CD4-positive, alpha-beta T cell treated with Interleukin-4 for 4 hours (primary cell): ENCODE measurements around the gene NFIC.
"Not testable (repeated sequence)": the region's sequence is repeated elsewhere in the genome, so short reads cannot be mapped to it uniquely, and the experiment has no call there.

Experiments
- DNase-seq: peaks from one replicate; pipeline ENCODE4 v3.0.0-alpha.2; 2020

Gene NFIC

DNA sequence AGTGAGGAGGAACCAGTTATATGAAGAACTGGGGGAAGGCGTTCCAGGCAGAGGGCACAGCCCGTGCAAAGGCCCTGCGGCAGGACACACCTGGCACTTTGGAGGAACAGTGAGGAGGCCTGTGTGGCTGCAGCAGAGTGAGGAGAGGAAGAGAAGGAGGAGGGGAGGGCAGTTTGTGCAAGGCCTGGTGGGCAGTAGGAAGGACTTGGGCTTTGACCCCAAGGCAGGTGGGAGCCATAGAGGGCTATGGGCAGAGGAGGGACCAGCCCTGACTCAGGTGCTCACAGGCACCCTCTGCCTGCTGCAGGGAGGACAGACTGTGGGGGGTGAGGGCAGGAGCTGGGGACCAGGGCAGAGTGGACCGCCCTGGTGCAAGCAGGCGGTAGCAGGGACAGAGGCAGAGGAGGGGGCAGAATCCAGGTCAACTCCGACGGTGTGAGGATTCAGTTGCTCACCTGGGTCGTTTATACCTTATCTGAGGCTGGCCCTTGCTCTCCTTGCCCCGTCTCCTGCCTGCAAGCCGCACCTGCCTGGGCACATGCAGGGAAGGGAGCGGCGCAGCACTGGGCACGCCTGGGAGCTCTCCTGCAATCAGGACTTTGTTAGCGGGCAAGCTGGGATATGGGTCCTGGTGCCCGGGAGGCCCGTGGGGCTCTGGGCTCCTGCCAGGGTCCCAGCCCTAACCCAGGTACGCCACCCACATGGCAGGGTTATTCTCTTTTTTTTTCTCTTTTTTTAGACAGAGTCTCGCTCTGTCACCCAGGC is 34.8 kb downstream of the NFIC start:
- no peak for DNase-seq

DNA sequence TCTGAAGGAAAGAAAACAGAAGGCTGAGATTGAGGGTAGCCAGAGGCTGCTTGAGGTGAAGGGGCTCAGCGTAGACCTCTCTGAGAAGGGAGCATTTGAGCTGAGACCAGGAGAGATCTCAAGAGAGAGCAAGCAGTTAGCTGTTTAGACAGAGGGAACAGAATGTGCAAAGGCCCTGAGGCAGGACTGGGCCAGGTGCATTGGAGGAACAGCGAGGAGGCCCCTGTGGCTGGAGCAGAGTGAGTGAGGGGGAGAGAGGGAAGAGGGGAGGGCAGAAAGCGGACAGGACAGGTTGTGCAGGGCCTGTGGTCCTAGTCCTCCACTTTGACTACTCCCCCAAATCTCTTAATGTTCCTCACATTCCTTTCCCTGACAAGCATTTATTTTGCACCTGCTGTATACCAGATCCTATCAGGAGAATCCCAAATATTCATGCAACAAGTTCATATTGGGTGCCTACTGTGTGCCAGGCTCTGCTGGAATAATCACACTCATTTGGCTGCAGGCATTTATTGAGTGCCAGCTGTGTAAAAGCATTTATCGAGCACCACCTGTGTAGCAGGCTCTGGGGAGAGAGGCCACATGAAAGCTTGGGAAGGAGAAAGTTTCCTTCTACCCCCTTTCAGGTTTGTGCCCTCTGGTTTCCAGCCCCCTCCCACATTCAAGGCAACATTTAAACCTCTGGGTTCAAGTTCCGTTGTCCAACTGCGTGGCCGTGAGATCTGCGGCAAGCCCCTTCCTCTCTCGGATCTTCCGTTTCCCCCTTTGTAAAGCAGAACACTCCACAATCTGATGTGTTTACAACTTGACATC is 36.5 kb downstream of the NFIC start:
- no peak for DNase-seq

DNA sequence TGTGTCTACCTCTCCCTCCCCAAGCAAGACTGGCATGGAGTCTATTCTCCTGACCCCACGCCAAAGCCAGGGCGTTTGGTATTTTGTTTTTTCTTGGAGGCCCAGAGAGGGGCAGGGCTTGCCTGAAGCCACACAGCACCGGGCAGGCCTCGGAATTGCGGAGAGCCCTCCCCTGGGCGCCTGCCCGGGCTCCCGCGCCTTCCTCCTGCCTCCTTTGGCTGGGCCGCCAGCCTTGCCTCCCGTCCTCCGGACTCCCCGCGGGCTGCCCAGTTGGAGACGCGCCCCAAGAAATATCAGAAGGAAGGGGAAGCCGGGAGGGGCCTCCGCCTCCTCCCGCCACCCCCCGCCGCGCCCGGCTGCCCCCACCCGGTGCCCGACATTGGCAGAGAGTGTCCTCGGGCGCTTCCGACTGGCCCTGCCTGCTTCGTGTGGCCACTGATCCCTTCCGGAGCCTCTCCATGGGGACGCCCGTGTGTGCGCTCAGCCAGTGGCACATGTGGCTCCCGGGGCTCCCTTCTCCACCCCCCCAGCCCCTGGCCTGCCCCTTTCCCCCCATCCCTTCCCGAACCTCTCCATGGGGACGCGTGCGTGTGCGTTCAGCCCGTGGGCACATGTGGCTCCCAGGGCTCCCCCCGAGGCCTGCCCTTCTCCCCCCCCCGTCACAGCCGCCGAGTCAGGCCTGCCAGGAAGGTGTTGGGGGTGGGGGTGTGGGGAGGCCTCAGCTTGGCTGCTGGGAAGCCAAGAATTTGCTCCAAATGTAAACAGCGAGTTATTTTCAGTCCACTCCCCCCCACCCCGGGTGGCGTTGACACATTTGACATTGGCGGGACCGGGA is 37.3 kb downstream of the NFIC start:
- DNase-seq: no peak

DNA sequence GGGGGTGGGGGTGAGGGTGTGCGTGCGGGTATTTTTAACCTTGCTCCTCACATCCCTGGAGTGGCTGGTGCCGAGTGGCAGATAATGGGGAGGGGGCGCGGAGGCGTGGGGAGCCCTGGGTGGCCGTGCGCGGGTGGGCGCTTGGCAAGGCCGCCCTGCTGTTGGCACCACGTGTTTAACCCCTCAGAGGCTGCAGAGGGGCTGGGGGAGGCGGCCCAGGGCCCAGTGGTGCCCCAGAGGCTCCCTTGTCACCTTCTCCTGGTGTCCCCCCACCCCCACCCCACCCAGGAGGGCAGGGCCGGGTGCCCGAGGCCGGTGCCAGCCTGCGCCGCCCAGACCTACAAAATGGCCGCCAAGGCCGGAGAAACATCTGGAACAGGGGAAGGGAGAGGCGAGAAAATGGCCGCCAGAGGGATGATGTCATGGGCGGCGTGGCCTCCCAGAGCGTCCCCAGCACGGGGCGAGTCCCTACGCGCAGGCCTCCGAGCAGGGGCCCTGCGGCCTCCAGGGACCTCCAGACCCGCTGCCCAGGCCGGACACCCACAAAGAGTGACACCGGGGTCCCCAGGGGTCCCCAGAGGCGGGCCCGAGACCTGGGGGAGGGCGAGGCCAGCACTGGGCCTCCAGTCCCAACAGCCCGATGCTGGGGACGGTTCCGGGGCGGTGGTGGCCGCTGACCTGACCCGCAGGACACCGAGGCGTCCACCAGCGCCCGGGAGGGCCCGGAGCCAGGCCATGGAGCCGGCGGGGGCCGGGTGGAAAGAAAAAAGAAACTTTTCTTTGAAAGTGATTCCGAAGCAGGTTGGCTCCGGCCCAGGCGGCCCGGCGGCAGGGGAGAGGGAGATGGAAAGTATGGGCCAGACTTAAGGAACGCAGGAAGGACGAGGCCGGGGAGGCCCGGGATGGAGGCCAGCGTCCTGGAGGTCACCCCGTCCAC is 38.2 kb downstream of the NFIC start:
- DNase-seq: no peak

DNA sequence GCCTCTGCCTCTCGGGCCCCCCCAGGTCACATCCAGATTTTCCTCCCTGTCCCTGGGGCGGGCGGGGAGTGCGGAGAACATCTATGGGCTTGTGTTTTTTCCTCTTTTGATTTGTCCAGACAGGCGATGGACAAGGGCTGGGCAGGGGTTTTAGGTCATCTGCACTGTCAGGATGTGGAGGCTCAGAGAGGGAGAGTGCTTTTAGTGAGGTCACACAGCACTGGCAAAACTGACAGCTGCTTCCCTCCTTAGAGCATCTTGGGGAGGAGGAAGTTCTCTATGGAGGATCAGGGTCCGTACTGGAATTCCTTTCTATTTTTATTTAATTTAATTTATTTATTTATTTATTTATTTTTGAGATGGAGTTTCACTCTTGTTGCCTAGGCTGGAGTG is 38.9 kb downstream of the NFIC start:
- DNase-seq: no peak

DNA sequence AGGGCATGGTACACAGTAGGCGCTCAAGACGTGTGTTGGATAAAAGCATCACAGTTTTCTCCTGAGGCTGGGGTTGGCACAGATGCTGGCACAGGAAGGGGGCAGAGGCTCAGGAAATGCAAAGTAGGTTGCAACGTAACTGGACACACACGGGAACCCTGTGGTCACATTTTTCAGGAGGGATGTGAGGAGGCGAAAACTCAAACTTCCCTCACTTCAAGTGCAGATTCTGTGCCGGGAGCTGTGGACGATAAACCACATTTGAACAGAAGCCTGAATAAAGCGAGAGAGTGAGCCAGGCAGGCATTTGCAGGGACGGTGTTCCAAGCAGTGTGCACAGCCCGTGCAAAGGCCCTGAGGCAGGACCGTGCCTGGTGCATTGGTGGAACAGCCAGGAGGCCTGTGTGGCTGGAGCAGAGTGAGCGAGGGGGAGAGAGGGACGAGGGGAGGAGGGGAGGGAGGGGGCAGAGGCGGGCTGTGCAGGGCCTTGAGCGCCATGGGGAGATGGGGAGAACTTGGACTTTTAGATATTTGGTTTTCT is 40.3 kb downstream of the NFIC start:
- DNase-seq: no peak

DNA sequence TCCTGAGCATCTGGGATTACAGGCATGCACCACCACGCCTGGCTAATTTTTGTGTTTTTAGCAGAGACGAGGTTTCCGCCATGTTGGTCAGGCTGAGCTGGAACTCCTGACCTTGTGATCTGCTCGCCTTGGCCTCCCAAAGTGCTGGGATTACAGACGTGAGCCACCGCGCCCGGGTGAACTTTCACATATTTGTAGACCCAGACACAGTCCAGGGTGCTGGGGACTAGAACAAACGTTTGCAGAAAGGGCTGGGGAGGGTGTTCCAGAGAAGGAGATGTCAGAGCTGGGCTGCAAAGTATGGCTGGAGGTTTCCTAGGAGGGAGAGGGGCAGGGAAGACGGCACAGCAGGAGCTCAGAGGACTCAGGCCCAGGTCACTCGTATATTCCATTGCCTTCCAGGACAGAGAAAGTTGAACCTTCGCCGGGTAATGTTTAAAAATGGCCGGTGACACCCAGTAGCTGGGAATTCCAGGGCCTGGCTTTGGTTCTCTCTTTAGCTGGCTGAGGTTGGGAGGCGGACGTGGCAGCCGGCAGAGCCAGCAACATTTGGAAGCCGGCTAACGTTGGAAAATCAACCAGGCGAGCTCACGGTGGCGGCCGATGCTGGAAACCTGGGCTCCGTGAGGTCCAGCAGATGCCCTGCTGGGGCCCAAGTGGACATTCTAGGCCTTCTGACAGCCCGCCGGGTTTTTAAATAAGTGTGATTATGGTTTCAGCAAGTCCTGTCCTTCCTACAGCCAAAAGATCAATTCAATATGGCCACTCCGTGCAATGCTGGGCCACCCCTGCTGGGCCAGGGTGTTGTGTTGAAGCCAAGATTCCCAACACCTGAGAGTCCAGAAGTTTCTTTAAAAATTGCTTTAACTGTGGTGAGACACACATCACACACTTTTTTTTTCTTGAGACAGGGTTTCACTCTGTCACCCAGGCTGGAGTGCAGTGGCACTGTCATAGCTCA is 41.5 kb downstream of the NFIC start:
- DNase-seq: no peak

DNA sequence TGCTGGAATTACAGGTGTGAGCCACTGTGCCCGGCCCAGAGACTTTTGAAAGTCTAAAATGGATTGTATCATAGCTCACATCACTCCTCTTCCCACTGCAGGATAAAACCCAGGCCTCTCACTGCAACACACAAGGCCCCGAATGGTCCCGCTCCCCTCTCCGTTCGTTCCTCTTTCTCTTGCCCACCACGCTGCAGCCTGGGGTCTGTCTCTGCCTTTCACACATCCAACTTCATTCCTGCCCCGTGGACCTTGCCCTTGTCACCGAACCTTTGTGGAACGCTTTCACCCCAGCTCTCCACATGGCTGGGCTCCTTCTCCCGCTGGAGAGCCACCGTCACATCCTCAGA is 42.6 kb downstream of the NFIC start:
- DNase-seq: no peak

DNA sequence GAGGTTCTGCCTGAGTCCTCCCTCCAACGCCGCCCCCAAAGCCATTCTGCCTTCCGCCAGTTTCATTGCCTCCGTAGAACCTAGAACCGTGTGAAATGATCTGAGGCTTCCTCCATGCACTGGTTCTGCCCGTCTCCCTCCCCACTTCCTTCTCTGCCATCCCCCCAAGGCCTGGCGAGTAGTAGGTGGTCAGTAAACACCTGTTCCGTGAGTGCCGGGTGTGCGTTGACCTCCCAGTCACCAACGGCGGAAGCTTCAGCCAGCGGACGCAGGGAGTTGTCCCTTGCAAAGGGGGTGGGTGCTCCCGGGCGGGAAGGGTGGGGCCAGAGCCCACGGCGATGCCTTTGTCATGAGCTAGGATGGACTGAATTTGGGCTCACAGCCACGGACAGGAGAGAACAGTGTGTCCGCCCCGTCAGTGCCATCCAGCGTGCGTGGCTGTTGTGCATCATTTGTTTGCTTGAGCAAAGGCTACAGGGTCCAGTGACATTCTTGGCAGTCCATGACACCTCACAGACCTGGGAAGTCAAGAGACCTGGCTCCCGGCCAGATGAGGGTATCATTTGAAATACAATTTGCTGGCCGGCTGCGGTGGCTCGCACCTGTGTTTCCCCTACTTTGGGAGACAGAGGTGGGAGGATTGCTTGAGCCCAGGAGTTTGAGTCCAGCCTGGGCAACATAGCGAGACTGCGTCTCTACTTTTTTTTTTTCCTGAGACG is 43.1 kb downstream of the NFIC start:
- DNase-seq: no peak

DNA sequence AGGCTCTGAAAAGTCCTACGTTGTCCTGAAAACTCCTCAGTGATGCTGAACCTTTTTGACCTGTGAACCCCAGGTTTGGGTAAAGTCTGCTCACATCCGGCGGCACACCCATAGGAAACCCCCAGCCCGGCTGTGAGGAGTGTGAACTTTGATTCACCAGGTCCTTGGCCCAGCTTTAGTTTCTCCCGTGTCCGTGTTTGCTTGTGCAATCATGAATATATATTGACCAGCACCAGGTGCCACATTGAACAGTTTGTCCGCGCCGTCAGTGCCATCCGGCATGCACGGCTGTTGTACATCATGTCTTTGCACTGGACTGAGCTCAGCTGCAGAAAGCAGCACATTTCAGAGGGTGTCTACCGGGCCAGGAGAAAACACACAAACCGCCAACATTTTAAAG is 45.3 kb downstream of the NFIC start:
- DNase-seq: no peak

DNA sequence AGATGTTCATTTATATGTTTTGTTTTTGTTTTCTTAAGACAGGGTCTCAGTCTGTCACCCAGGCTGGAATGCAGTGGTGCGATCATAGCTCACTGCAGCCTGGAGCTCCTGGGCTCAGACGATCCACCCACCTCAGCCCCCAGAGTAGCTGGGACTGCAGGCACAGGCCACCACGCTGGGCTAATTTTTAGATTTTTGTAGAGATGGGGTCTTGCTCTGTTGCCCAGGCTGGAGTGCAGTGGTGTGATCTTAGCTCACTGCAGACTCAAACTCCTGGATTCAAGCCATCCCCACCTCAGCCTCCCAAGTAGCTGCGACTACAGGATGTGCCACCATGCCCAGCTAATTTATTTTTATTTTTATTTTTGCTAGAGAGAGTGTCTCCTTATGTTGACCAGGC is 45.7 kb downstream of the NFIC start:
- DNase-seq: no peak

DNA sequence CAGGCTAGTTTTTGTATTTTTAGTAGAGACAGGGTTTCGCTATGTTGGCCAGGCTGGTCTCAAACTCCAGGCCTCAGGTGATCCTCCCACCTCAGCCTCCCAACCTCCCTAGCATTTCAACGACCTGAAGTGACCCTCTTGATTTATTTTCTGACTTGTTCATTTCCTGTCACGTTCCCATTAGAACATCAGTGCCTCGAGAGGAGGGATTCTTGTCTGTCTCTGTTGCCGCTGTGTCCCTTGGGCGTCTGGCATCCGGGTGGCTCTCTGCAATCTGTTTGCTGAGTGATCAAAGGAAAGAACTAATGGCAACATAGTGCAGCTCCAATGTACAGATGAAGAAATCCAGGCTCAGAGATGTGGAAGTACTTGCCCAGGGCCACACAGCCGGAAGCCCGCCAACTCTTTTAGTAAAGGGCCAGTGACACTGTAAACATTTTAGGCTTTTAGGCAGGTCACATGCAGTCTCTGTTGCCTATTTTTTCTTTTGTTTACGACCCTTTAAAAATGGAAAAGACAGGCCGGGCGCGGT is 47.5 kb downstream of the NFIC start:
- DNase-seq: no peak

DNA sequence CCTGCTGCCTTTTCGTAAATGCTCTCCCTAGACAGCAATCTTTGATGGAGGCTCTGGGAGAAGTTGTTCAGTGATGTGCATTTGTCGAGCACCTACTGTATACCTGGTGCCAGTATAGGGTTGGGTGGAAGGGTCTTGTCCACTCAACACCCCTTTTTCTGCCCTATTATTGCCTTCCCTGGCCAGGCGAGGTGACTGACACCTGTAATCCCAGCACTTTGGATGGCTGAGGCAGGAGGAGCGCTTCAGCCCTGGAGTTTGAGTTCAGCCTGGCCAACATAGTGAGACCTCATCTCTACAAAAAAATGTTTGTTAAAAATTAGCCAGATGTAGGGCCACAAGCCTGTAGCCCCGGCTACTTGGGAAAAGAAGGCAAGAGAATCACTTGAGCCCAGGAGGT is 49.3 kb downstream of the NFIC start:
- DNase-seq: no peak

DNA sequence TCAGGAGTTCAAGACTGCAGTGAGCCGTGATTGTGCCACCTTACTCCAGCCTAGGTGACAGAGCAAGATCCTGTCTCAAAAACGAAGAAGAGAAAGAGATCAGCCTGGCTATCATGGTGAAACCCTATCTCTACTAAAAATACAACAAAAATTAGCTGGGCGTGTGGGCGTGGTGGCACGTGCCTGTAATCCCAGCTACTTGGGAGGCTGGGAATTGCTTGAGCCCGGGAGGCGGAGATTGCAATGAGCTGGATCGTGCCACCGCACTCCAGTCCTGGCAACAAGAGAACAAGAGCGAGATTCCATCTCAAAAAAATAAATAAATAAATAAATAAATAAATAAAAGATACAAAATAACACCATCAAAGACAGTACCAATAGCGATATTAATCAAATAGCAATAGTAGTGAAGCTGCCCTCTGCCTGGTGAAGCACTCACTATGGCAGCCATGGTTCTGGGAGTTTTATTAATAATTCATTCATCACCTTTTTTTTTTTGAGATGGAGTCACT is 53.9 kb downstream of the NFIC start:
- DNase-seq: no peak

DNA sequence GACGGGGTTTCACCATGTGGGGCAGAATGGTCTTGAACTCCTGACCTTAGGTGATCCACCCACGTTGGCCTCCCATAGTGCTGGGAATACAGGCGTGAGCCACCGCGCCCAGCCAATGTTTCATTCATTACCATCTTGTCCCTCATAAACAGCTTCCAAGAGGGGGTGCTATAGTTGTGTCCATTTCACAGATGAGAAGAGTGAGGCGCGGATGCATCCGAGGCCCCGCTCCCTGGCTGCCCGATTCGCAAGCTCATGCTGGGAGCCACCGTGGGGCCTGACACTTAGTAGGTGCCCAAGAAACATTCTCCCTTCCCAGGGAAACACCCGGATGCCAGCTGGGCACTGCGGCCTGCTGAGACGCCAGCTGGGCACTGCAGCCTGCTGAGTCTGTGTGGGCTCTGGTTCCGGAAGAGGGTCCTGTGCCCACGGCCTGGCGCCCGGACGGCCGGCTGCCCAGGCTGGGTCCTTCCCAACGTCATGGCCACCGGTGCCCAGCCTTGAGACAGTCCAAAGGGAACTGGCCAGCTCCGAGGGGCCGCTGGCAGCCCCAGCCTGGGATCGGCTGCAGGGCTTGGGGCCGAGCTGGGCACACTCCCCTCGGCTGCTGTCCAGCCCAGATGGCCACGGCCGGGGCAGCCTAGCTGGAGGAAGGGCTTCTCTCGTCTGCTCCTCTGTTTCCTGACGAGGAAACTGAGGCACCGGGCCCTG is 54.7 kb downstream of the NFIC start:
- no peak for DNase-seq

DNA sequence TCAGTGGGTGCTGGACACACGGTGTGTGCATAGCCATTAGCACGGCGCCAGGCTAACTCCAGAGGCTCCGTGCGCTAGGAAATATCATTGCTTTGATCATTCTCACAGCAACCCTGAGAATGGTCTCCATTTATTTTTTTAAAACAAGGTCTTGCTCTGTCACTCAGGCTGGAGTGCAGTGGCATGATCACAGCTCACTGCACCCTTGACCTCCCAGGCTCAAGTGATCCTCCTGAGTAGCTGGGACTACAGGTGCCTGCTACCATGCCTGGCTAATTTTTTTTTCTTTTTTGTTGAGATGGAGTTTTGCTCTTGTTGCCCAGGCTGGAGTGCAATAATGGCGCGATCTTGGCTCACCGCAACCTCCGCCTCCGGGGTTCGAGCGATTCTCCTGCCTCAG is 55.3 kb downstream of the NFIC start:
- not testable (repeated sequence) for DNase-seq

DNA sequence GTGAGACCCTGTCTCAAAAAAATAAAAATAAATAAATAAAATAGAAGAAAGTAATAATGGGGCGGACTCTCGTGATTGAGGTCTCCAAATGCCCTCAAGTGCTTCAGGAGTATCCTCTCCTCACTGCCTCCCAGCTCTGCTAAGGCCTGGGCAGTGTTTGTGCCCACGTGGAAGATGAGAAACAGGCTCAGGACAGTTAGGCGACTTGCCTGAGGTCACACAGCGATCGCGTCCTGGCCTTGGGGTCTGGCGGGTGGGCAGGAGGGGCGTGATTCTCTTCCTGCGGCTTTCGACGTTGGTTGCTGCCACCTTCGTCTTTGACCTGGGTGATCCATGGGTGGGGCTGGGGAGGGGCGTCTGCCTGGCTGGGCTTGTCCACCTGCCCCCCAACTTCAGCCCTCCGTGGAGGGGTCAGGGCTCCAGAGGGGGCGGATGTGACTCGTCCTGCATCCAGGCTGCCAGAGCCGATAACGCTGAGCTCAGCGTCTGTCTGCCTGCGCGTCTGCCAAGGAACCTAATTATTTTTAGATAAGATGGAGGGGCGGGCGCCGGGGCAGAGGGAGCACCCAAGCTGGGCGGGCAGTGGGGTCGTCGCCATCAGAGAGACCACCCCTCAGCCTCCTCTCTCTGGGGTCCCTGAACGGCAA is 56.9 kb downstream of the NFIC start:
- DNase-seq: no peak

DNA sequence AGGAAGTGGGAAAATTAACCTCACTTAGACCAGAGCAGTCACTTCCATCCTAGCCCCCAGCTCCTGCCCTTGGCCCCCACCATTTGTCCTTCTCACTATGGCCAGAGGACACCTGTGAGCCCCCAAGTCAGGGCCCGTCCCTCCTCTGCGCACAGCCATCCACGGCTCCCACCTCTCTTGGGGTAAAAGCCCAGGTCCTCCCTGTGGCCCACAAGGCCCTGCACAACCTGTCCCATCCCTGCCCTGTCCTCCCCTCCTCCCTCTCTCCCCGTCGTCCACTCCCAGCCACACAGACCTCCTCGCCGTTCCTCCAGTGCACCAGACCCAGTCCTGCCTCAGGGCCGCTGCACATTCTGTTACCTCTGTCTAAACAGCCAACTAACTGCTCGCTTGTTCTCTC is 60.0 kb downstream of the NFIC start:
- no peak for DNase-seq

DNA sequence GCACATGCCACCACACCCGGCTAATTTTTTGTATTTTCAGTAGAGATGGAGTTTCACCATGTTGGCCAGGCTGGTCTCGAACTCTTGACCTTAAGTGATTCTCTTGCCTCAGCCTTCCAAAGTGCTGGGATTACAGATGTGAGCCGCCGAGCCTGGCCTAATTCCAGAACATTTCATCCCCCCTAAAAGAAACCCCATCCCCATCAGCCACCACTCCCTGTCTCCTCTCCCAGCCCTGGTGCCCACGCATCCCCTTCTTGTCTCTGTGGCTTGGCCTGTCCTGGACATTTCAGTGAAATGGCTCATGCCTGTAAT is 63.9 kb downstream of the NFIC start:
- not testable (repeated sequence) for DNase-seq
